HCT116 (cell line): ENCODE measurements around the gene BCAP31. TPM values are rescaled to one million over a fixed set of nuclear protein-coding genes. Genes with fewer than 3 reads are reported as not detected.

Experiments used
- ATAC-seq: fragments of 200-7000 bp; cut with Tn5 transposase; 2 replicates; pipeline ENCODE4 v1.9.1; 2020; ENCODE audit warnings: mild to moderate bottlenecking, moderate library complexity
- BruUV-seq: library from RNA; stranded (reverse); fragments of 400-500 nt; replicated peaks from 2 replicates; lab custom pipeline; 2021; lab: Mats Ljungman, UMichigan
- CTCF ChIA-PET: fragments of 300-600 bp; sonication (Branson Sonifier 250); formaldehyde crosslinking; loops from one replicate; lab custom pipeline; 2021; ENCODE audit warnings: antibody characterized with exemption; lab: Charles Lee
- POLR2A ChIA-PET: fragments of 300-600, 350-600 bp; sonication (Branson Sonifier 250); formaldehyde crosslinking; loops from one replicate; lab custom pipeline; 2021; ENCODE audit warnings: antibody characterized with exemption; lab: Charles Lee
- RAD21 ChIA-PET, 2 experiments: fragments of 300-600 bp; sonication (Branson Sonifier 250); formaldehyde crosslinking; loops; one replicate each; lab custom pipeline; 2023; ENCODE audit warnings: low total read pairs in 2 of 2; ENCODE audit not compliant: uncharacterized antibody in 2 of 2, unreplicated experiment in 2 of 2, low non-redundant PET in 1 of 2; lab: Charles Lee
- DNase-seq: peaks from one replicate; pipeline ENCODE4 v3.0.0-alpha.2; 2010; ENCODE audit warnings: low read depth, low spot score
- H2AFZ ChIP-seq: fragments of 200-600 bp; shearing (Covaris generic), sonication (generic); 2 replicates; pipeline ENCODE4 v1.6.1; 2017; ENCODE audit warnings: low read depth, mixed run types, mixed read lengths, antibody characterized with exemption, low read length; ENCODE audit not compliant: poor library complexity, severe bottlenecking
- H3K27ac ChIP-seq: 2 replicates; pipeline ENCODE4 v1.5.1; 2012; ENCODE audit warnings: low read depth, low read length
- H3K27me3 ChIP-seq: fragments of 200-600 bp; sonication (generic); 2 replicates; pipeline ENCODE4 v1.6.1; 2016; ENCODE audit warnings: mixed run types, low read length, mixed read lengths; ENCODE audit not compliant: insufficient read depth
- H3K36me3 ChIP-seq, 2 experiments: fragments of 200-500 bp in 1 of 2; fragments of 200-600 bp in 1 of 2; sonication (Bioruptor generic) in 1 of 2; sonication (generic) in 1 of 2; 2 replicates each; pipeline versions ENCODE4 v1.5.1 to v1.6.1; 2014 to 2016; ENCODE audit warnings: low read length in 2 of 2, inconsistent platforms in 1 of 2, mixed read lengths in 1 of 2, mixed run types in 1 of 2; ENCODE audit not compliant: insufficient read depth in 2 of 2, control insufficient read depth in 1 of 2
- H3K4me1 ChIP-seq, 2 experiments: fragments of 200-600 bp in 1 of 2; sonication (generic) in 1 of 2; 2 replicates each; pipeline versions ENCODE4 v1.5.1 to v1.6.1; 2012 to 2017; ENCODE audit warnings: low read length in 2 of 2, inconsistent platforms in 1 of 2, mild to moderate bottlenecking in 1 of 2, mixed read lengths in 1 of 2, mixed run types in 1 of 2, moderate library complexity in 1 of 2; ENCODE audit not compliant: insufficient read depth in 2 of 2, control insufficient read depth in 1 of 2
- H3K4me2 ChIP-seq: fragments of 200-600 bp; sonication (generic); 2 replicates; pipeline ENCODE4 v1.6.1; 2017; ENCODE audit warnings: mixed run types, low read length, mixed read lengths
- H3K4me3 ChIP-seq, 2 experiments: fragments of 200-600 bp in 1 of 2; sonication (generic) in 1 of 2; replicated peaks in 1 of 2; 2 replicates each; pipeline ENCODE4 v1.5.1; 2011 to 2016; ENCODE audit warnings: low read length in 2 of 2, control low read depth in 1 of 2, low read depth in 1 of 2, mild to moderate bottlenecking in 1 of 2, mixed read lengths in 1 of 2, mixed run types in 1 of 2
- H3K79me2 ChIP-seq: fragments of 200-600 bp; sonication (generic); 2 replicates; pipeline ENCODE4 v1.6.1; 2017; ENCODE audit warnings: mild to moderate bottlenecking, mixed run types, low read length, moderate library complexity, mixed read lengths; ENCODE audit not compliant: insufficient read depth
- H3K9ac ChIP-seq: fragments of 200-600 bp; sonication (generic); 2 replicates; pipeline ENCODE4 v1.6.1; 2016; ENCODE audit warnings: low read length, mixed read lengths
- H3K9me2 ChIP-seq: fragments of 200-600 bp; sonication (generic), shearing (Covaris generic); 2 replicates; pipeline ENCODE4 v1.6.1; 2017; ENCODE audit warnings: mixed run types, mild to moderate bottlenecking, moderate library complexity; ENCODE audit not compliant: insufficient read depth
- H3K9me3 ChIP-seq, 2 experiments: fragments of 200-500 bp in 1 of 2; fragments of 200-600 bp in 1 of 2; sonication (Bioruptor generic) in 1 of 2; sonication (generic) in 1 of 2; 2 replicates each; pipeline ENCODE4 v1.6.1; 2014 to 2017; ENCODE audit warnings: low read length in 2 of 2, mixed read lengths in 2 of 2, inconsistent platforms in 1 of 2, low read depth in 1 of 2, mild to moderate bottlenecking in 1 of 2, mixed run types in 1 of 2, moderate library complexity in 1 of 2; ENCODE audit not compliant: control insufficient read depth in 1 of 2, insufficient read depth in 1 of 2
- H4K20me1 ChIP-seq: fragments of 200-600 bp; sonication (generic), shearing (Covaris generic); 2 replicates; pipeline ENCODE4 v1.6.1; 2017; ENCODE audit warnings: mixed run types, mild to moderate bottlenecking, moderate library complexity; ENCODE audit not compliant: insufficient read depth
- ATF3 ChIP-seq: IDR thresholded peaks from 2 replicates; pipeline ENCODE4 v1.6.1; 2012
- CEBPB ChIP-seq: IDR thresholded peaks from 2 replicates; pipeline ENCODE4 v1.6.1; 2012; ENCODE audit warnings: low read depth
- EZH2 ChIP-seq: fragments of 200-600 bp; sonication (generic); IDR thresholded peaks from 2 replicates; pipeline ENCODE4 v1.6.1; 2017; ENCODE audit warnings: antibody characterized with exemption, mixed run types
- EZH2phosphoT487 ChIP-seq: fragments of 200-600 bp; IDR thresholded peaks from 2 replicates; pipeline ENCODE4 v1.6.1; 2018; ENCODE audit warnings: antibody characterized with exemption, borderline replicate concordance
- FOSL1 ChIP-seq: IDR thresholded peaks from 2 replicates; pipeline ENCODE4 v1.6.1; 2012; ENCODE audit warnings: low read depth
- JUND ChIP-seq: IDR thresholded peaks from 2 replicates; pipeline ENCODE4 v1.6.1; 2012
- POLR2A ChIP-seq: IDR thresholded peaks from 2 replicates; pipeline ENCODE4 v1.7.0; 2011; ENCODE audit warnings: borderline replicate concordance; ENCODE audit not compliant: insufficient read depth, insufficient read length; ENCODE audit errors: extremely low read depth
- POLR2AphosphoS5 ChIP-seq: IDR thresholded peaks from 2 replicates; pipeline ENCODE4 v1.6.1; 2011; ENCODE audit warnings: mild to moderate bottlenecking, low read depth, low read length, moderate library complexity
- SRF ChIP-seq: IDR thresholded peaks from 2 replicates; pipeline ENCODE4 v1.6.1; 2012; ENCODE audit warnings: low read depth
- YY1 ChIP-seq: IDR thresholded peaks from 2 replicates; pipeline ENCODE4 v1.6.1; 2011; ENCODE audit warnings: low read length, low read depth, moderate library complexity, mild to moderate bottlenecking; ENCODE audit not compliant: insufficient replicate concordance; ENCODE audit errors: extremely low read depth
- ZFX ChIP-seq: fragments of 450-650 bp; IDR thresholded peaks from 2 replicates; pipeline ENCODE4 v1.6.1; 2017
- intact Hi-C: fragments of 100-400 bp; cut with micrococcal nuclease; formaldehyde crosslinking; loops from 2 replicates; pipeline ENCODE4 v1.10.0; 2022
- total RNA-seq: library from RNA; stranded (reverse); gene quantifications from one replicate; pipeline ENCODE4 v1.2.1, GENCODE V29; 2021; ENCODE audit not compliant: unreplicated experiment
- TF ChIP-seq, protein P1 (sequence below): IDR thresholded peaks from 2 replicates; pipeline ENCODE4 v1.6.1; 2011; ENCODE audit warnings: mild to moderate bottlenecking, low read length, moderate library complexity; ENCODE audit not compliant: insufficient replicate concordance; ENCODE audit errors: extremely low read depth

BCAP31 gene
- total RNA-seq, 1 experiment from 2014 or later = 185 TPM

GRCh38 chrX:153703036-153703370, 21.2 kb downstream of the BCAP31 start:
- Histone ChIP-seq H3K9me3 (no peaks in the 10 kb centered on the region), H3K4me2 (no peak overlapping the region), H4K20me1 (no peaks in the 10 kb centered on the region), H3K9me2 (no peaks in the 10 kb centered on the region), H3K4me3 (no peak overlapping the region), H3K36me3 (no peaks in the 10 kb centered on the region; a peak in 1 of 4 replicates), H3K9ac (no peak overlapping the region), H3K79me2 (peaks cover 11% of the 10 kb centered on the region; the same call in 1 of the 2 replicates), H3K27me3 (no peaks in the 10 kb centered on the region)
- BruUV-seq = no TSS peak
- POLR2A ChIA-PET = no interaction called here
- no peak for DNase-seq
- TF ChIP-seq POLR2A = no peak
- no peak for TF ChIP-seq CEBPB
- no peak for TF ChIP-seq EZH2phosphoT487
- TF ChIP-seq ZFX = no peak
- TF ChIP-seq POLR2AphosphoS5 = no peak
- TF ChIP-seq FOSL1 = no peak
- TF ChIP-seq, all 23 proteins: peak for 0
- Histone ChIP-seq H3K27ac (no peak overlapping the region), H2AFZ (no peak overlapping the region), H3K4me1 (no peaks in the 10 kb centered on the region)
- CTCF ChIA-PET = no interaction called here
- intact Hi-C loops = no loop called here
- RAD21 ChIA-PET = no interaction called here
- ATAC-seq = no peak

- H4K20me1 ChIP-seq = no peaks in the 10 kb centered on the region
- no TSS peak for BruUV-seq
- RAD21 ChIA-PET = no interaction called here
- H3K36me3 ChIP-seq = no peaks in the 10 kb centered on the region; a peak in 1 of 4 replicates
- POLR2A ChIA-PET = no interaction called here
- H3K79me2 ChIP-seq = peaks cover 5% of the 10 kb centered on the region; the same call in 1 of the 2 replicates
- no peak overlapping the region for H3K4me3 ChIP-seq
- H3K9ac ChIP-seq = no peak overlapping the region
- intact Hi-C loops = no loop called here
- no peaks in the 10 kb centered on the region for H3K27me3 ChIP-seq
- CTCF ChIA-PET = no interaction called here
- H3K9me2 ChIP-seq = no peaks in the 10 kb centered on the region
- TF ChIP-seq ZFX (no peak), JUND (no peak), YY1 (no peak), SRF (no peak), EZH2 (no peak), POLR2A (no peak), ATF3 (no peak)
- TF ChIP-seq, protein P1, sequence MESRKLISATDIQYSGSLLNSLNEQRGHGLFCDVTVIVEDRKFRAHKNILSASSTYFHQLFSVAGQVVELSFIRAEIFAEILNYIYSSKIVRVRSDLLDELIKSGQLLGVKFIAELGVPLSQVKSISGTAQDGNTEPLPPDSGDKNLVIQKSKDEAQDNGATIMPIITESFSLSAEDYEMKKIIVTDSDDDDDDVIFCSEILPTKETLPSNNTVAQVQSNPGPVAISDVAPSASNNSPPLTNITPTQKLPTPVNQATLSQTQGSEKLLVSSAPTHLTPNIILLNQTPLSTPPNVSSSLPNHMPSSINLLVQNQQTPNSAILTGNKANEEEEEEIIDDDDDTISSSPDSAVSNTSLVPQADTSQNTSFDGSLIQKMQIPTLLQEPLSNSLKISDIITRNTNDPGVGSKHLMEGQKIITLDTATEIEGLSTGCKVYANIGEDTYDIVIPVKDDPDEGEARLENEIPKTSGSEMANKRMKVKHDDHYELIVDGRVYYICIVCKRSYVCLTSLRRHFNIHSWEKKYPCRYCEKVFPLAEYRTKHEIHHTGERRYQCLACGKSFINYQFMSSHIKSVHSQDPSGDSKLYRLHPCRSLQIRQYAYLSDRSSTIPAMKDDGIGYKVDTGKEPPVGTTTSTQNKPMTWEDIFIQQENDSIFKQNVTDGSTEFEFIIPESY = no peak
- no peak overlapping the region for H2AFZ ChIP-seq
- no peak overlapping the region for H3K27ac ChIP-seq
- no peak overlapping the region for H3K4me2 ChIP-seq
- no peak for DNase-seq
- no peak for ATAC-seq
- H3K4me1 ChIP-seq = no peaks in the 10 kb centered on the region
- no peaks in the 10 kb centered on the region for H3K9me3 ChIP-seq
These were observed 21.7 kb downstream of the BCAP31 start for GRCh38 chrX:153702336-153703035.
